ENCODE measurements around the gene GRIN2C. TPM values are rescaled to one million over a fixed set of nuclear protein-coding genes. Genes with fewer than 3 reads are reported as not detected.

The GRIN2C gene
- total RNA-seq, 1 donor from 2014 or later: 0.17 TPM

DNA sequence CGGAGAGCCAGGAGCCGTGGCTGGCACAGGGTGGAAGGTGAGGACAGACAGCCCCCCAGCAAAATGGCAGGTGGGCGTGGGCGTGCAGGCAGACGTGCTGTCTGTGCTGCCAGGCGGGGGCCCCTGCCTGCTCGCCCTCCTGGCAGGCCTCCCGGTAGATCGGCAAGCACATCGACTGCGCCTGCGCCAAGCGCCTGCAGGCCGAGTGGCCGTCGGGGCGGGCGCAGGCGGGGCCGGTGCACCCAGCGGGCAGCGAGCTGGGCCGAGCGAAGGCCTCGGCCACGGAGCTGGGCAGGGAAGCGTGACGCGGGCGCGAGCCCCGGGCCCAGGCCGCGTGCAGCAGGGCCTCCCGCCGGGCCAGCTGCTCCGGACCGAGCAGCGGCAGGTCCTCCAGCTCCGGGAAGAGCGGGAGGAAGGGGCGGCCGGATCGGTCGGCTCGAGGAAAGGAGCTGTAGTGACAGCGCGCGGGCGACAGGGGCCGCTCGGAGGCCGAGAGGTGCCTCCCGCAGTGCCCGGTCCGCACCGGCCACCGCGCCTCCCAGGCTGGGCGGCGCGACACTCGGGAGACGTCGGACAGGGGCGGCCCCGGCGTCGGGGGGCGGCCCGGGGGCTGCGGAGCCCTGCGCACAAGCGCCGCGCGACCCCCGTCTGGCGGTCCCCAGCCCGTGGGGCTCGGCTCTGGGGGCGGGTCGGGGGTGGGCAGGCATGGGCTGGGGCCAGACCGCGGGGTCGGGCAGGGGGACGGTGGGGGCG is 16.9 kb downstream of the GRIN2C start:
- DNase-seq: peak; percentile 80

DNA sequence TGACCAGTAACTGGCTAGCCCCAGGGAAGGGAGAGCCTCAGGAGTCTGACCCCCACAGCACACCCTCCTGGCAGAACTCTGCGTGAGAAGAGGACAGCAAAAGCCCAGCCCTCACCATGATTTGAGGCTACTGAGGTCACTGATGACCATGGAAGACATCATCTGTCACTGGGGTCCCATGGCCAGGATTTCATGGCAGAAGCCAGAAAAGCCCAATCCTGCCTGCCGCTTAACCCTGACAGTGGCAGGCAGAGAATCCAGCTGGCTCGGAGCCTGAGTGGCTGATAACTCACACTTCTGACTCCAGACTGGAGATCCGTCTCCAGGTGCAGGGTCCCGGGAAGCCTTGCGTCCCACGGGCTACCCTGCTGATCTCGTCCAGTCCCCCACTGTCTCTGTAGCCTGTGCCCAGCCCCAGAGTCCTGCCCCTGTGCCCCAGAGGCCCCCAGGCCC is 17.5 kb downstream of the GRIN2C start:
- no peak for DNase-seq

DNA sequence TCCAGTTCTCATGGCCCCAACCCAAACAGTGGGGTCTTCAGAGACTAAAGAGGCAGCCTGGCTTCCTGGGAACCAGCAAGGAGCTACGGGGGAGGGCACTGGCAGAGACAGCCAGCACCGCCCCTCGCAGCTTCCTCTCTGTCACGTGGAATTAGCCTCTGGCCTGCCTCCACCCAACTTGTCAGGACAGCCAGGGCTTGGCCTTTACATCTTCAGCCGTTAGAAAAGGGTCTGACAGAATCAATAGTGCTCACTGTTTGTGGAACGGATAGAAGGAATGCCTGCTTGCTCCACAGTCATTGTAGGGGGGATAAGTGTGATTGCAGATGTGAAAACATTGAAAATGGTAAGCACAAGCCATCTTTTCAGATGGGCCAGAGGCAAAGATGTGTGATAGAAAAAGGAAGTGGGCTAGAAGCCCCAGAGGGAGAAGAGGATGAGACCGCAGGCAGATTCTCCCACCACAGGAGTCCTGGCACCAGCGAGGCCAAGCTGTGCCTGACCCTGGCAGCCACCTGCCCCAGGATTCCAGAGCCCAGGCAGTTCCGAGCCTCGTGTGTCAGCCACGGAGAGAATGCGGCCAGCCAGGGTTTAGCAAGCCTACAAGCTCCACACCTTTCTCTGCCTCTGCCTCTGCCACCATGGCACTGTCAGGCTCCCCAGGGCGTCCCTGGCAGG is 18.6 kb downstream of the GRIN2C start:
- DNase-seq: peak; percentile 28

DNA sequence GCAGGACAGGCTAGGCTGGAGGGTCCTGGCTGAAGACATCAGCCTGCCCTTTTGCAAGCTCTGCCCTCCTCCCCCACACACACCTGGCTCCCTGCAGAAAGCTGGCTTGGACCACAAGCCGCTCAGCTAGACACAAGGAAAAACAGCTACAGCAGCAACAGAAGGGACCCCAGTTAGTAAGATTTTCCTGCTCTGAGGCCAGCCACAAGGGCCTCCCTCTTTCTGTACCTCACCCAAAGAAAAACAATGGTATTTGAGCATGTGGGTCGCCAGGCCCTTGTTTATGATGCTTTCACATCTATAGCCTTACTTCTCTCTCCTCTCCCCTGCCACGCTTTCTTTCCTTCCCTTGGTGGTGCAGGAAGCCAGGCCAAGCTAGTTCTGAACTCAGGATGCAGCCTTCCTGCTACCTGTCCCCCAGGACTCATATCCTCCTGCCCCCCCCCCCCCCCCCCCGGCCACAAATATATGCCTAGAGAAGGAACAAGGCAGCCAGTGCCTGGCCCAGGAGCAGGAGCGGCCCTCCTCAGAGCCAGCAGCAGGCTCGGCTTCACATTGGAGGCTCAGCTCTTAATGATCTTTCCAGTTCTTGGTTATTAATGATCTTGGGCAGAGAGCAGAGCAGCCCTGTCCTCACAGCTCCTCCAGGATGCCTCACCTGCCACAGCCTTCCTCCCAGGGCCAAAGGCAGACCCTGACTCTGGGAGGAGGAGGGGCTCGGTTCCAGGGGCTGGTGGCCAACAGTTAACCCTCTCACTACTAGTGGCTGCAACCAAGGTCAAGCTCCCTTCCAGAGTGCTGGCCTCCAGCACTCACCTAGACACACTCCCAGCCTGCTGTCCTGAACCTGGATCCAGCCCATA is 19.5 kb downstream of the GRIN2C start:
- DNase-seq: no peak

DNA sequence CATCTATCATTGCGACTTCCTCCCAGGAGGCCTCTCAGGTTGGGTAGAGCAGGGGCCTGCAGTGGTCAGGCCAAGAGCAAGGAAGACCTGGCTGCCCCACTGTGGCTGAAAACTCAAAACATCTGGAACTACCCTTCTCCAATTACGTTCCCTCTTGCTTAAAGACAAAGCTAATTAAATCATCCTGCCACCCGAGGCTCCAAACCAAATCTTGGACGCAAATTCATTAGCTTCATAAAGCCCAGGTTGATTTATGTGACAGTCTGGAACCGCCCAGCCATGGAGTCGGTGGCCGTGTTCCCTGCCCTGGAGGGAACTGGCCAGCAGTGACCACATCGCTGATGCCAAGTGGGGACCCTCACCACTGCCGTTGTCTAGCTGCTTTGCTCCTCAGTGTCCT is 21.4 kb downstream of the GRIN2C start:
- DNase-seq: no peak

DNA sequence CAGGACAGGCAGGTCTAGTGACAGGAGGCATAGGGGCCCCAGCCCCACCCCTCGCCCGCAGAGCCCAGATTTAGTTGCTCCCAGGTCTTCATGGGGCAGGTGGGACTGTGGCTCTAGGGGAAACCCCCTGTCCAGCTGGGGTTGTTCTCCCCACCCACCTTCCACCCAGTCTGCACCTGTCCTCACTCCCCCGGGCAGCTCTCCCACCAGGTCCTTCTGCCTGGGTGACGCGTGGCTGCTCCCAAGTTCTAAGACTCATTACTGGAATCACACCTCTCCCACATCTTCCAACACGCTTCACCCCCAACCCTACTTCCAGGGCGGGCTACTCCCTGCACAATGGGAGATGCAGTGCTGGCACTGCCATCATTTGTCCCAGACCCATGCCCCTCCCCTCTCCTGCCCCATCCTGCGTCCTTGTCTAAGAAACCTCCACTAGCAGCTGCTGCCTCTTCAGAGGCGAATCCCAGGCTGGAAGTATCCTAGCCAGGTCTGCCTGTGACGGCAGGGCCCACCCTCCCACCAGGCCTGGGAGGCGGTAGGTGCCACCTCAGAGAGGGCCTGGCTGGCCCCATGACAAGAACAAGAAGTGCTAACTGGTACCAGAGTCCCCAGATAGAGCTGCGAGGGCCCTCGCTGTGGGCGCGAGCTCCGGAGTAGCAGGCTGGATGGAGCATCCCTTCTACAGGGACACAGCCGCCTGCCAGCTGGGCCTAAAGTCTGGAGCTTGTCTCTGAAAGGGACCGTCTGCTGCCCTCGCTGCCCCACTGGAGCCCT is 22.8 kb downstream of the GRIN2C start:
- DNase-seq: no peak

DNA sequence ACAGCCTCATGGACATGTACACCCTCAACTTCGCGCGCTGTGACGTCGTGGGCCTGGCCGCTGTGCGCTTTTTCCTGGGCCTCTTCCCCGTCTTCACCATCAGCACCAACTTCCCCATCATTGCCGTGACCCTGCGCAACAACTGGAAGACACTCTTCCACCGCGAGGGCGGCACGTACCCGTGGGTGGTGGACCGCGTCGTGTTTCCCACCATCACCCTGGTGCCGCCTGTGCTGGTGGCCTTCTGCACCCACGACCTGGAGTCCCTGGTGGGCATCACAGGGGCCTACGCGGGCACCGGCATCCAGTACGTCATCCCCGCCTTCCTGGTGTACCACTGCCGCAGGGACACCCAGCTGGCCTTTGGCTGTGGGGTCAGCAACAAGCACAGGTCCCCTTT is 23.5 kb downstream of the GRIN2C start:
- DNase-seq: no peak

DNA sequence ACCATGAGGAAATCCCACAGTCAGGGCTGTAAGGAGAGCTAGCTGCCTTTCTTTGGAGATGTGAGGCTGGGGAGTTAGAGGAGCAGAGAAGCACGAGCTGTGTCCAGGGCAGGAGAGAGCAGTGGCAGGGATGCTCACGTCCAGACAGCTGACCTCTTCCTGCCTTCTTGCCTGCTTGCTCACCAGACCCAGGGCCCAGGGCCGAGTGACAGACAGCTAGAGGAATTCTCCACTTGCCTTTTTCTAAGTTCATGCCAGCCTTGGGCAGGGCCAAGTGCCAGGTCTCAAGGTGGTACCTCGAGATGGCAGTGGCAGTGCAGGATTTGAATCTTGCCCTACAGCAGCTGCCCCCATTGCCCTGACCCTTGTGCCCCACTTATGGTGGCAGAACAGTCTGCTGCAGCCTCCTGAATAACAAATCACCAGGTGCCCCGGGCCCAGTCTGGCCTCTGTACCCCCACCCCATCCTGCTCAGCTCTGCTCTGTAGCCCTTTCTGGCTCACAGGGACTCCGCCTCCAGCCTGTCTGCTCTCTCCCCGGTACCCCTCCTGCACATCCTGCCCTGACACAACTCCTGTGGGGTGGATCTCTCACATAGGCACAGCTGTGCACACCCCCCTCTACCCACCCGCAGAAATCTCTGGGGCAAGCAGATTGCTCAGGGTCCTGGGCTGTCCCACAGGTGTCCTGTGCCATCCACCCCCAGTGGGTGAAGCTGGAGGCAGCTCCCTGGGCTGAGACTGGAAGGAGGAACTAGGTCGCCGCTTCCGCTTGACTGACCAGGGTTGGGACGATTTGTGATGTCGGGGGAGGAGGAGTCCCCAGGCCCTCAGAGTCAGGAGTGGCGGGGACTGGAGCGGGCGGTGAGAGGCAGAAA is 25.9 kb downstream of the GRIN2C start:
- DNase-seq: no peak

DNA sequence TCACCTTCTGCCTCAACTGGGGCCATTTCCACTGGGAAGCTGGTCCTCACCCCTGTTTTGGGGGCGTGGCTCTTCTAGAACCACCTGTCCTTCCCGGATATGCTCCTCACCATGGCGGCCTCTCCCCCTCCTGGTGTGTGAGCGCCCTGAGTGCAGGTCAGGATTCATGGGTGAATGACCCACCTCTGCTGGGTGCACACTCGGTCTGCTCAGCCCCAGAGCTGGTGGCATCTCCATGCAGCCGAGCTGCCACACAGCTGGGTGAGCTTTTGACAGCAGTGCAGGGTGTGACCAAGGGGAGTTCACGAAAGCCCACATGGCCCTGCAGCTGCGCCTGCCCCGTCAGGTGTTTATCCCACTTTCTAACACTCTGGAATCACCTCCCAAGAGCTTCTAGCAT is 27.3 kb downstream of the GRIN2C start:
- DNase-seq: no peak

DNA sequence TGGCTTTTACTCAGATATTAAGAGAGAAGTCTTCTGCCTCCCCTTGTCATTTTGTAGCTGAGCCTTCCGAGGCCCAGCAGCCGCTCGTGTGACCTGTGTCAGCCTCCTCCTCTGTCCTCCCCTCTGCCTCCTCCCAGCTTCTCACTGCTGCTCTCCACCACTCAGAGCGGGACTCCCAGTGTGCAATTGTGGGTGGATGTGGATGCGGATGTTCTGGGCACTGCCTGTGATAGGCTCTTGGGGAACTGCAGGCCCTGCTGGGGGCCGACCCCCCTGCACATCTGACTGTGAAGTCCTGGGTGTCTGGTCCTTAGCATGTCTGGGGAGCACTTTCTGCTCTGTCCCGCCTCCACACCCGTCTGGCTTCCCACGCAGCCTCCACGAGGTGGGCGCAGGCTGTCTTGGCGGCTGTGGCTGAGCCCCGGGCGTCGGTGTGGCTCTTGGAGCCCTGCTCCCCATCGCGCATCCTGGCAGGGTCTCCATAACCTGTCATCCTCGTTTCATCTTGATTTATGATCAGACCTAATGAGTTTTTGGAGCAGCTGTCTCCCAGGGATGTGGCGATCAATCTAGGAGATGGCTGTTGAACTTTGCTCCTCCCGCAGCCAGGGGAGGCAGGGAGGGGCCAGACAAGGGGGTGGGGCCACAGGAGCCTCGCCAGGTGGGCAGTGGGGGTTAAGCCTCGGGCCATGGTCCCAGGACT is 28.1 kb downstream of the GRIN2C start:
- DNase-seq: no peak

DNA sequence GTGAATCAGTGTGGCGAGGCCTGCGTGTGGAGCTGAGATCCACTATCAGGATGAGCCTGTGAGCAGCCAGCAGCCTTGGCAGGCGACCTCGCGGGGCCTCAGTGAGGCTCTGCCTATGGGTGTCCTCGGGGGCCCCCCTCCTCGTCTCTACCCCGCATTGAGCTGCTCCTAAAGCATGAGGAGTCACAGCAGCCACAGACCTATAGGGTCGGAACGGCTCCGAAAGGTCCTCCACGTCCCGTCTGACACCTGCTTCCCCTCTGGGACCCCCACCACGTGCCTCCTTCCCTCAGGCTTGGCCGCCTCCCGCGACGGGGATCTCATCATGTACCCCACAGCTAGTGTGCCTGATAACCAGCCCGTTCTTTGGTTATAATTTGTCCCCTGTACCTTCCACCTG is 28.8 kb downstream of the GRIN2C start:
- no peak for DNase-seq

DNA sequence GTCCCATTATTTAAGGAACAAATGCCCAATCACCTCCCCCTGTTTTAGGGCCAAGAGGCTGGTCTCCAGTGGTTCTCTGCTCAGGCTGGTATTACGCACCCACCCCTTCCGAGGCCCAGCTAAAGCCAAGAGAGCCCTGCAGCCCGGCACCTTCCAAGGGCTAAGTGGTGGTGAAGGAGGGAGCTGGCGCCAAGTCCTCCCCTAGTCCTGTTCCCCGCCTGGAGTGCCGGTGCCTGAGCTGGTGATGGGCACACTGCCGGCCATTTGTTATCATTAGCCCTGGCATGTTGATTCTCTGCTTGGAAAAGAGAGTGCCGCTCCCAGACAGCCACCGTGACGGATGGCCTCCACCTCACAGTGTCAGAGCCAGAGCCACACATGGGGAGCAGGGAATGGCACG is 31.9 kb downstream of the GRIN2C start:
- no peak for DNase-seq

DNA sequence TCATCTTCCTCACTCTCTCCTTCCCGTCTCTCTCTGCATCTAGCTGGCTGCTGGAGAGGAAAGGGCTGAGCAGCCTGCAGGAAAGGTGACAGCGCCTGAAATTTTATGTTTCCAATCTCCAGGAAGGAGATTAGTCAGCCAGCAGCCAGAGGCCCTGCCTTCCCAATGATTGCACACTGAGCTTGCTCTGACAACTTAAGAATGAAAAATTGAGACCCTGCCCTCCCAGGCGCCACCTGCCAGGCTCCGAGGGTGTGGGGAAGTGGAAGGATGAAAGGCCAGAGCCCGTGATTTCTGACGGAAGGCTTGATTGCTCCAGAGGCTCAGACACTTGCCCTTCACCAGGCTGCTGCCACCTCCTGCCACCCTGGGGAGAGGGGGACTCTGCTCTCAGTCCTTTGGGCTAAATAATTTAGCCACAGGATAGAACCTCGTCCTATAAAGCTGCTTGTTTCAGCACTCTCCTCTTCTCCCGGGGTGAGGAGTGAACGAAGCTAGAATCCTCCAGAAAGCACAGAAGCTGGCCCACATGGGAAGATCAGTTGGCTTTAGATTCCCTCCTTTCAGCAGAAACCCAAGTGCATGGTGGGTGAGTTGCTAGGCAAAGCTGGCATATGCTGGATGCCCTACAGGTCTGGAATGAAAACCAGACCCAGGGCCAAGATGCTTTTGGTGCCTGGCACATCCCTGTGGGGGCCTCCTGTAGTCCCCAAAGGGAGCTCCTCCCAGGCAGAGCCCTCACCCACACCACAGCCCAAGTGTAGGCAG is 33.5 kb downstream of the GRIN2C start:
- peak; percentile 73 for DNase-seq

DNA sequence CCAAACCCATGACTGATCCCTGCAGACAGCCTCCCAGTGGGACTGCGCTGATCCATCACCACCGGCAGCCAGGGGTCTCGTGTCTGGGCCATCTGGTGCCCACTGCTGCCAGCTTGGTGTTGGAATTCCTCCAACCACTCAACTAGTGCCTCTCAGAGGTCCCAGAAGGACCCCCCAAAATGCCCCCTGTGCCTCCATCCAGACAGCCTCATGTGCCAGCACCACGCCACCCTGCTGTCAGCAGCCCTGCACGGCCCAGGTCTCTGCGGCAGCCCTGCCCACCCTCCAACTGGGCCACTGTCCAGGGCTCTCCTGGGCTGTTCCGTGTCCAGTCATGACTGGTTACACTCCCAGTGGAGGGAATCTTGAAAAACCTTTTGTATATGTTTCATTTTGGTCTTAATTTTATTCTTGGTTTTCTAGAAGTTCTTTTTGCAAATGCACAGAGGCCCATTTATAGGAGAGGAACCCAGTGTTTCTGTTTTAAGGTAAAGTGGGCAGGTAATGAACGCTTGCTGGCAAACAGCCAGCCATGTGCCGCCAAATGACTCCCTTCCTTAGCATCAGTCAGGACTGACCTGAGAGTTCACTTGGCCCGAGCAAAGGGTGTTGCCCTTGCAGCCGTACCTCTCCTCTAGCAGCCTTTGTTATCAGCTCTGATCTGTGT is 34.6 kb downstream of the GRIN2C start:
- DNase-seq: no peak

DNA sequence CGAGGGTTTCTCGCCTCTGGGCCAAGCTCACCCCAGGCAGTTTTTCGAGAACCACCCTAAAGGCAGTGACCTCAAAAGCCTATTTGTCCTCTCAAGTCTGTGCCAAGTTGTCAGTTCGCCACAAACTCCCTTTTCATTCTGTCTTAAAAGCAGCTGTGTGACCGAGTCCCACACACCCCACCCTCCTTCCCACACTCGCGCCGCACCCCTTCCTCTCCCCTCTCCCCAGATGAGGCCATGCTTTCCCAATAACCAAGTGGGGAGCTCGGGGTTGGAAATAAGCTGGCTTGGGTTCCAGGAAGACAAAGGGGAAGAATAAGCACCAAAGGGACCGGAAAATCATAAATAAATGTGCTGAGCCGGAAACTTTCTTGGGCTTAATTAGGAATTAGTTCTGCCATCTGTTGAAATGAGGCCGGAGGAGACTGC is 36.7 kb downstream of the GRIN2C start:
- no peak for DNase-seq

DNA sequence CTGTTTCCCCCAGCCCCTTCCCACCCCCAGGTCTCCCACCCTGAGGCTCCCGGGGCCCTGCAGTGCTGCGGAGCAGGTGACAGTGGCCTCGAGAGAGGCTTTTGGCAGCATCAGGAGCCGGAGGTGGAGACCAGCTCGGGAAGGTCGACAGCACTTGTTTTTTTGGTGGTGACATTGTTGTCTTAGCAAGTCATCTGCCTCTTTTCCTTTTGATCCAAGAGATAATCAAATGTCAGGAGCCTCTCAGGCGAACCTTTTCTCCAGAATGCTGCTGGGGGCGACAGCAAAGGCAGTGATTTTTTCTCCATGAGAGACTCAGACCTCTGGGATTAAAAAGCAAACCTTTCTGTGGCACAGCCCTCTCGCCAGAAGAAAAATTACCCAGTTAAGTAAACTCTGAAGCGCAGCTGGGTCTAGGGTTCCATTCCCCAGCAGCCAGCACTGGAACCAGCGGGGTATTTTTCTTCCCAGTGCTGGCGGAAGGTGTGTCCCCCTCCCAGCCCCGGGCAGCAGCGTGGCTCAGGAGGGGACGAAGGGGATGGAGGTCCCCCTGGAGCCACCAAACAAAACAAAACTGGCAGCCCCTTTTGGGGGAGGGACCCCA is 37.2 kb downstream of the GRIN2C start:
- DNase-seq: no peak

DNA sequence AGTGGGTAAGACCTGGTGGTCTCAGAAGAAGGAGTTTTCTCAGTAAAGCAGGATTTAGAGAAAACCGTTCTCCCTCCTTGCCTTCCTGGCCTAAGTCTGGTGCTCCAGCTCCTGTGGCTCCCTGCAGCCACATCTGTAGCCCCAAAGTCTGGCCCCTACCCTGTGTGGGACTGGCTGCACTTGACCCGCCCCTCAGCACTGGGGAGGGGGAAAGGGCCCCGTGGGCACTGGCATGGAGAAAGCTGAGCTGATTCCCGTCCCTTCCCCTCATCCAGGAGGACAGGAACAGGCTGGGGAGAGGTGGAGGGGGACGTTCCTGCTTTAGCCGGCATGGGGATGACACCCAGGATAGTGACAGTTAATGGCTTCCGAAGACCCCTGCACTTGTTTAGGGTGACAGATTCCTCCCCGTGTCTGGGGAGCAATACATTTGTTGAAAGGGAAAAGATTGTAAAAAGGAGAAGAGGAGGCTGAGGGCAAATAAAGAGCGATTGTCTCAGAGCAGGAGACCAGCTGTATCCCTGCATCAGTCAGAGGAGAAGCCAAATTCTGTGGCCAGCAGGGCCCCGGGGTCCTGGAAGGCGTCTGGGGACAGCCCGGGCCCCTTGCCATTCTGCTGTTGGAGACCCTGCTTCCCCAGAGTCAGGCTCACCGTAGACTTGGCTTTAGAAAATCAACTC is 37.9 kb downstream of the GRIN2C start:
- DNase-seq: no peak

DNA sequence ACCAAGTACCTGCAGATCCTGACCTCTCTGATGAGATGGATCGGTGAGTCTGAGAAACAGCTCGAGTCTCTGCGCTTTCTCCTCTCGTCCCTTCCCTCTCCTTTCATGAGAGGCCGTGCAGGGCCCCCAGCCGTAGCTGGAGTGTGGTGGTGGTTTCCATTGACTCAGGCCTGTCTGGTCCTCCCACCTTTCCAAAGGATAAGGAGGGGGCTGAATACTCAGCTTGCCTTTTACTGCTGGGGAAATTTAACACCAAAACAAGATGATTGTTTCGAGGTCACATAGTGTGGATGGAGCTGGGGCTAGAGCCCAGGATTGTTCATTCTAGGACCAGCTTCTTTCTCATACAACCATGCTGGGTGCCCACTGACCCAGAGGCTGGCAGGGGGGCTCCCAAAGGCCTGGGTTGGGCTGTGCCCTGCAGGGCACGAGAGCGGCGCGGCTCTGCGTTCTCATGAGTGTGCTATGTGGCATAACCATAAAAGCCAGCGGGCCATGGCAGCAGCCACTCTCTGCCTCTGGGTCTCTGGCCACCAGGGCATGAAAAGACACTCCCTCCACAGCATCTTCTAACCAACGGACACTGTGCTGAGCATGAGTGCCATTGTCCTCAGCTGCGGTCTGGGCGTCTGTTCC is 39.8 kb downstream of the GRIN2C start:
- no peak for DNase-seq

Data from dermis blood vessel endothelial cell (primary cell).